Right renal pelvis (tissue), 4 donors: Measurements from ENCODE around the gene COBL. TPM values are rescaled to one million over a fixed set of nuclear protein-coding genes. Genes with fewer than 3 reads are reported as not detected.

ENCODE experiments used
- DNase-seq, 4 donors: peaks; one replicate each; pipeline ENCODE4 v3.0.0-alpha.2; 2013; ENCODE audit warnings: low read depth in 4 of 4, low spot score in 3 of 4, missing footprints in 1 of 4
- polyA plus RNA-seq, 4 donors: library from polyadenylated mRNA; unstranded; fragments of 120-200 nt; gene quantifications; one replicate each; pipeline ENCODE4 v1.2.1, GENCODE V29; 2013; ENCODE audit not compliant: insufficient read length in 4 of 4

COBL gene
- polyA plus RNA-seq, 4 donors, result 16.3 to 20.7 (median 17.1) TPM

GRCh38 chr7:51068401-51068800 is 248.2 kb downstream of the COBL start:
- no peak for DNase-seq

- peak; percentile 38 to 60 (median 44) for DNase-seq
Measured at GRCh38 chr7:51067757-51068156, 248.9 kb downstream of the COBL start.

- no peak for DNase-seq
Measured at GRCh38 chr7:51067258-51067657, 249.4 kb downstream of the COBL start.

- peak in 1 of 4 donors; percentile 12 for DNase-seq
Measured at GRCh38 chr7:51066405-51066882, 250.2 kb downstream of the COBL start.

- no peak for DNase-seq
Measured at GRCh38 chr7:51065766-51066165, 250.8 kb downstream of the COBL start.

- DNase-seq, result no peak
Measured at GRCh38 chr7:51064688-51065087, 251.9 kb downstream of the COBL start.

GRCh38 chr7:51062222-51062987 is 254.2 kb downstream of the COBL start:
- no peak for DNase-seq

GRCh38 chr7:51060536-51060935 is 256.1 kb downstream of the COBL start:
- no peak for DNase-seq

- no peak for DNase-seq
Measured at GRCh38 chr7:51059504-51060142, 257.0 kb downstream of the COBL start.

GRCh38 chr7:51058764-51059163 is 257.8 kb downstream of the COBL start:
- no peak for DNase-seq

- no peak for DNase-seq
Measured at GRCh38 chr7:51055039-51055840, 261.4 kb downstream of the COBL start.

GRCh38 chr7:51054231-51054630 is 262.4 kb downstream of the COBL start:
- no peak for DNase-seq

GRCh38 chr7:51053160-51053925 is 263.3 kb downstream of the COBL start:
- DNase-seq, result no peak

GRCh38 chr7:51046482-51046881 is 270.1 kb downstream of the COBL start:
- DNase-seq, result no peak

- DNase-seq, result no peak
Measured at GRCh38 chr7:51046103-51046466, 270.5 kb downstream of the COBL start.

- DNase-seq, result no peak
Measured at GRCh38 chr7:51045319-51046102, 271.1 kb downstream of the COBL start.

GRCh38 chr7:51043461-51043860 is 273.1 kb downstream of the COBL start:
- no peak for DNase-seq

- DNase-seq, result no peak
Measured at GRCh38 chr7:51040787-51041186, 275.8 kb downstream of the COBL start.

GRCh38 chr7:51038573-51038972 is 278.0 kb downstream of the COBL start:
- no peak for DNase-seq

- no peak for DNase-seq
Measured at GRCh38 chr7:51035716-51036115, 280.9 kb downstream of the COBL start.
